Mammary epithelial cell (primary cell): ENCODE measurements around the gene SPEM1.

ENCODE experiments used
- EZH2 ChIP-seq: IDR thresholded peaks from 2 replicates; pipeline ENCODE4 v1.6.1; 2012; ENCODE audit warnings: low read length, inconsistent platforms, borderline replicate concordance
- TF ChIP-seq, protein P1 (sequence below), 2 donors: IDR thresholded peaks in 1 of 2; conservative IDR thresholded peaks in 1 of 2; 2 replicates each; pipeline ENCODE4 v1.5.1; 2011 to 2012; ENCODE audit warnings: inconsistent platforms in 2 of 2, low read length in 2 of 2, mild to moderate bottlenecking in 2 of 2, control low read depth in 1 of 2, low read depth in 1 of 2; ENCODE audit not compliant: insufficient read depth in 1 of 2; ENCODE audit errors: extremely low read depth in 1 of 2

GRCh38 chr17:7417056-7417655 lies 3.0 kb upstream of the SPEM1 start:
- TF ChIP-seq, protein P1, sequence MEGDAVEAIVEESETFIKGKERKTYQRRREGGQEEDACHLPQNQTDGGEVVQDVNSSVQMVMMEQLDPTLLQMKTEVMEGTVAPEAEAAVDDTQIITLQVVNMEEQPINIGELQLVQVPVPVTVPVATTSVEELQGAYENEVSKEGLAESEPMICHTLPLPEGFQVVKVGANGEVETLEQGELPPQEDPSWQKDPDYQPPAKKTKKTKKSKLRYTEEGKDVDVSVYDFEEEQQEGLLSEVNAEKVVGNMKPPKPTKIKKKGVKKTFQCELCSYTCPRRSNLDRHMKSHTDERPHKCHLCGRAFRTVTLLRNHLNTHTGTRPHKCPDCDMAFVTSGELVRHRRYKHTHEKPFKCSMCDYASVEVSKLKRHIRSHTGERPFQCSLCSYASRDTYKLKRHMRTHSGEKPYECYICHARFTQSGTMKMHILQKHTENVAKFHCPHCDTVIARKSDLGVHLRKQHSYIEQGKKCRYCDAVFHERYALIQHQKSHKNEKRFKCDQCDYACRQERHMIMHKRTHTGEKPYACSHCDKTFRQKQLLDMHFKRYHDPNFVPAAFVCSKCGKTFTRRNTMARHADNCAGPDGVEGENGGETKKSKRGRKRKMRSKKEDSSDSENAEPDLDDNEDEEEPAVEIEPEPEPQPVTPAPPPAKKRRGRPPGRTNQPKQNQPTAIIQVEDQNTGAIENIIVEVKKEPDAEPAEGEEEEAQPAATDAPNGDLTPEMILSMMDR (conservative IDR thresholded peaks at IDR 0.05 in 1 of 2, IDR thresholded peaks at IDR 0.05 in 1 of 2; ENCODE audit: extremely low read depth in 1 of 2, insufficient read depth in 1 of 2, low read depth in 1 of 2, low read length in 2 of 2) = no peak
- no peak for TF ChIP-seq EZH2
